Measurements from ENCODE around the gene MMEL1.
A peak's percentile ranks its signal among the peaks of the same experiment; 100 is the strongest.
"Not testable (repeated sequence)": the region's sequence is repeated elsewhere in the genome, so short reads cannot be mapped to it uniquely, and the experiment has no call there.

MMEL1 gene

GRCh38 chr1:2632561-2633361 is at the start of gene MMEL1:
MMEL1 (minus strand) TSS chr1:2633016; CDS start chr1:2629484, 3,532 bp downstream.
- DNase-seq = no peak

- DNase-seq = not testable (repeated sequence)
These were observed 43.9 kb upstream of the MMEL1 start for GRCh38 chr1:2676726-2677125.

GRCh38 chr1:2671656-2672055 is 38.8 kb upstream of the MMEL1 start:
- DNase-seq = not testable (repeated sequence)

- DNase-seq = not testable (repeated sequence)
These were observed 27.0 kb upstream of the MMEL1 start for GRCh38 chr1:2659806-2660205.

GRCh38 chr1:2657909-2658308 is 25.1 kb upstream of the MMEL1 start:
- not testable (repeated sequence) for DNase-seq

- DNase-seq = not testable (repeated sequence)
These were observed 24.3 kb upstream of the MMEL1 start for GRCh38 chr1:2657124-2657523.

- not testable (repeated sequence) for DNase-seq
These were observed 23.0 kb upstream of the MMEL1 start for GRCh38 chr1:2655598-2656434.

- not testable (repeated sequence) for DNase-seq
These were observed 21.7 kb upstream of the MMEL1 start for GRCh38 chr1:2654443-2654948.

GRCh38 chr1:2653741-2654442 is 21.1 kb upstream of the MMEL1 start:
- not testable (repeated sequence) for DNase-seq

- DNase-seq = not testable (repeated sequence)
These were observed 20.2 kb upstream of the MMEL1 start for GRCh38 chr1:2652926-2653571.

GRCh38 chr1:2652152-2652925 is 19.5 kb upstream of the MMEL1 start:
- DNase-seq = not testable (repeated sequence)

- DNase-seq = no peak
These were observed 18.3 kb upstream of the MMEL1 start for GRCh38 chr1:2650967-2651645.

GRCh38 chr1:2646837-2647236 is 14.0 kb upstream of the MMEL1 start:
- DNase-seq = no peak

GRCh38 chr1:2645776-2646175 is 13.0 kb upstream of the MMEL1 start:
- DNase-seq = no peak

- DNase-seq = no peak
These were observed 12.3 kb upstream of the MMEL1 start for GRCh38 chr1:2645143-2645542.

- DNase-seq = no peak
These were observed 11.8 kb upstream of the MMEL1 start for GRCh38 chr1:2644591-2645101.

- no peak for DNase-seq
These were observed 11.4 kb upstream of the MMEL1 start for GRCh38 chr1:2644171-2644570.

- no peak for DNase-seq
These were observed 10.7 kb upstream of the MMEL1 start for GRCh38 chr1:2643414-2644077.

- DNase-seq = peak; percentile 71
These were observed 10.0 kb upstream of the MMEL1 start for GRCh38 chr1:2642560-2643413.

Measured in NCI-H1048 (cell line).